ENCODE data around the gene MPZL3.

GRCh38 chr11:118201966-118202365 lies 50.2 kb downstream of the MPZL3 start:
- no peak for TF ChIP-seq CTCF (IDR thresholded peaks at IDR 0.05)
- TF ChIP-seq POLR2A (IDR thresholded peaks at IDR 0.05) = no peak

Measured in esophagus squamous epithelium (tissue), 4 donors.